Caco-2 (cell line): ENCODE measurements around the gene VPS51. TPM values are rescaled to one million over a fixed set of nuclear protein-coding genes. Genes with fewer than 3 reads are reported as not detected.

Experiments used
- BruUV-seq: library from RNA; stranded (reverse); fragments of 400-500 nt; replicated peaks from 2 replicates; lab custom pipeline; 2021; lab: Mats Ljungman, UMichigan
- CTCF ChIA-PET: fragments of 300-600 bp; sonication (Branson Sonifier 250); formaldehyde crosslinking; loops from one replicate; lab custom pipeline; 2022; ENCODE audit warnings: antibody characterized with exemption; lab: Charles Lee
- POLR2A ChIA-PET: fragments of 300-600 bp; sonication (Branson Sonifier 250); formaldehyde crosslinking; loops from one replicate; lab custom pipeline; 2022; ENCODE audit warnings: antibody characterized with exemption; lab: Charles Lee
- DNase-seq, 2 experiments: peaks; one replicate each; pipeline versions ENCODE4 v3.0.0 to v3.0.0-alpha.2; 2020 to 2022
- H3K27me3 ChIP-seq: replicated peaks from 2 replicates; pipeline ENCODE4 v1.6.0; 2011; ENCODE audit warnings: low read length; ENCODE audit not compliant: control insufficient read depth, insufficient read depth
- H3K36me3 ChIP-seq: 2 replicates; pipeline ENCODE4 v1.5.1; 2011; ENCODE audit warnings: low read length; ENCODE audit not compliant: control insufficient read depth, insufficient read depth
- H3K4me1 ChIP-seq: fragments of 250-450 bp; sonication (Bioruptor Pico); 2 replicates; pipeline ENCODE4 v1.5.1; 2020; ENCODE audit warnings: mild to moderate bottlenecking
- H3K4me3 ChIP-seq: 2 replicates; pipeline ENCODE4 v1.5.1; 2011; ENCODE audit warnings: low read depth, mild to moderate bottlenecking, control low read depth, low read length
- H3K9me3 ChIP-seq: fragments of 250-450 bp; sonication (Bioruptor Pico); 2 replicates; pipeline ENCODE4 v1.5.1; 2020; ENCODE audit warnings: mild to moderate bottlenecking, moderate library complexity
- H3K27ac Mint-ChIP-seq: one replicate; pipeline ENCODE4 v1.8.0; 2022; ENCODE audit warnings: mixed read lengths; ENCODE audit not compliant: unreplicated experiment
- H3K27me3 Mint-ChIP-seq: one replicate; pipeline ENCODE4 v1.8.0; 2022; ENCODE audit warnings: mixed read lengths; ENCODE audit not compliant: insufficient read depth, unreplicated experiment
- H3K36me3 Mint-ChIP-seq: one replicate; pipeline ENCODE4 v1.8.0; 2022; ENCODE audit warnings: mild to moderate bottlenecking, mixed read lengths; ENCODE audit not compliant: insufficient read depth, unreplicated experiment
- H3K4me1 Mint-ChIP-seq: one replicate; pipeline ENCODE4 v1.8.0; 2022; ENCODE audit warnings: low read depth, mixed read lengths; ENCODE audit not compliant: unreplicated experiment
- H3K4me3 Mint-ChIP-seq: one replicate; pipeline ENCODE4 v1.8.0; 2022; ENCODE audit warnings: mild to moderate bottlenecking, moderate library complexity, mixed read lengths; ENCODE audit not compliant: unreplicated experiment
- H3K9me3 Mint-ChIP-seq: one replicate; pipeline ENCODE4 v1.8.0; 2022; ENCODE audit warnings: mixed read lengths; ENCODE audit not compliant: unreplicated experiment
- intact Hi-C: fragments of 100-400 bp; cut with micrococcal nuclease; formaldehyde crosslinking; loops from one replicate; pipeline ENCODE4 v1.10.0; 2022; ENCODE audit not compliant: unreplicated experiment
- total RNA-seq: library from RNA; stranded (reverse); gene quantifications from 2 replicates; pipeline ENCODE4 v1.2.3, GENCODE V29; 2022
- TF ChIP-seq, protein P1 (sequence below), 2 experiments: fragments of 200-600 bp in 1 of 2; IDR thresholded peaks; 1 replicate in 1 of 2; 2 replicates in 1 of 2; pipeline versions ENCODE4 v1.5.1 to v1.8.0; 2011 to 2022; ENCODE audit warnings: antibody characterized with exemption in 1 of 2, control low read depth in 1 of 2, inconsistent platforms in 1 of 2, low read depth in 1 of 2, low read length in 1 of 2, mild to moderate bottlenecking in 1 of 2, moderate library complexity in 1 of 2; ENCODE audit not compliant: insufficient read depth in 1 of 2, severe bottlenecking in 1 of 2, unreplicated experiment in 1 of 2

VPS51 gene
- total RNA-seq, 1 experiment from 2014 or later: 158 TPM

DNA sequence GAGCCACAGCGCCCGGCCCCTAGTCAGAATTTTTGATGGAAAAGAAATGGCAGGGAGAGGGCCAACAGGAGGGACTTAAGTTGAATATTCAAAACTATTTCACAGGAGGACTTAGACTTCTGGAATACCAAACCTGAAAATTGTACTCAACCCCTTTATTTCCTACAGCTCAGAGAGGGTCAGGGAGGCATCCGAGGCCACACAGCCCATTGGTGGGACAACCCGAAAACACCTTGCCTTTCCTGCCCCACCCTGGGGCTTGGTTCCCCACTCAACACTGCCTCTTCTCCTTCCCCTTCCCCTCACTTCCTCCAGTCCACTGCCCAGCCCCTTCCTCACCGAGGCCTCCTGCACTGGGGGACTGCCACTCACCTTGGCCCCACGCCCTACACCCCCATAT is 39.0 kb upstream of the VPS51 start:
- H3K4me3 ChIP-seq: no peak overlapping the region
- ChIA-PET CTCF (interaction anchor here (0.7 kb wide), 1 partner anchor 169 kb away, joined by 6 read pairs; no protein-coding TSS in a partner anchor), POLR2A (no interaction called here)
- H3K4me1 ChIP-seq: no peaks in the 10 kb centered on the region
- Mint-ChIP-seq H3K4me3 (no peak overlapping the region), H3K27ac (no peak overlapping the region), H3K4me1 (no peaks in the 10 kb centered on the region), H3K9me3 (no peaks in the 10 kb centered on the region), H3K36me3 (peaks cover 4% of the 10 kb centered on the region), H3K27me3 (peaks cover 3% of the 10 kb centered on the region)
- no peaks in the 10 kb centered on the region for H3K9me3 ChIP-seq
- no TSS peak for BruUV-seq
- no peak for DNase-seq
- TF ChIP-seq, protein P1, sequence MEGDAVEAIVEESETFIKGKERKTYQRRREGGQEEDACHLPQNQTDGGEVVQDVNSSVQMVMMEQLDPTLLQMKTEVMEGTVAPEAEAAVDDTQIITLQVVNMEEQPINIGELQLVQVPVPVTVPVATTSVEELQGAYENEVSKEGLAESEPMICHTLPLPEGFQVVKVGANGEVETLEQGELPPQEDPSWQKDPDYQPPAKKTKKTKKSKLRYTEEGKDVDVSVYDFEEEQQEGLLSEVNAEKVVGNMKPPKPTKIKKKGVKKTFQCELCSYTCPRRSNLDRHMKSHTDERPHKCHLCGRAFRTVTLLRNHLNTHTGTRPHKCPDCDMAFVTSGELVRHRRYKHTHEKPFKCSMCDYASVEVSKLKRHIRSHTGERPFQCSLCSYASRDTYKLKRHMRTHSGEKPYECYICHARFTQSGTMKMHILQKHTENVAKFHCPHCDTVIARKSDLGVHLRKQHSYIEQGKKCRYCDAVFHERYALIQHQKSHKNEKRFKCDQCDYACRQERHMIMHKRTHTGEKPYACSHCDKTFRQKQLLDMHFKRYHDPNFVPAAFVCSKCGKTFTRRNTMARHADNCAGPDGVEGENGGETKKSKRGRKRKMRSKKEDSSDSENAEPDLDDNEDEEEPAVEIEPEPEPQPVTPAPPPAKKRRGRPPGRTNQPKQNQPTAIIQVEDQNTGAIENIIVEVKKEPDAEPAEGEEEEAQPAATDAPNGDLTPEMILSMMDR (IDR thresholded peaks at IDR 0.05; ENCODE audit: insufficient read depth in 1 of 2, low read depth in 1 of 2, low read length in 1 of 2, severe bottlenecking in 1 of 2, unreplicated experiment in 1 of 2): no peak
- no peaks in the 10 kb centered on the region for H3K36me3 ChIP-seq
- intact Hi-C loops: no loop called here
- H3K27me3 ChIP-seq: no peaks in the 10 kb centered on the region

- intact Hi-C loops: no loop called here
- no peaks in the 10 kb centered on the region for H3K36me3 ChIP-seq
- Mint-ChIP-seq H3K27ac (no peak overlapping the region), H3K27me3 (peaks cover 3% of the 10 kb centered on the region), H3K9me3 (no peaks in the 10 kb centered on the region), H3K36me3 (peaks cover 1% of the 10 kb centered on the region), H3K4me1 (no peaks in the 10 kb centered on the region), H3K4me3 (no peak overlapping the region)
- ChIA-PET CTCF (no interaction called here), POLR2A (no interaction called here)
- DNase-seq: no peak
- no peaks in the 10 kb centered on the region for H3K27me3 ChIP-seq
- TF ChIP-seq, protein P1 (IDR thresholded peaks at IDR 0.05; ENCODE audit: insufficient read depth in 1 of 2, low read depth in 1 of 2, low read length in 1 of 2, severe bottlenecking in 1 of 2, unreplicated experiment in 1 of 2): no peak
- H3K4me1 ChIP-seq: no peaks in the 10 kb centered on the region
- H3K4me3 ChIP-seq: no peak overlapping the region
- H3K9me3 ChIP-seq: no peaks in the 10 kb centered on the region
- no TSS peak for BruUV-seq
Observed at GRCh38 chr11:65057526-65057925, 38.5 kb upstream of the VPS51 start.

GRCh38 chr11:65058012-65058411 is 38.0 kb upstream of the VPS51 start:
- Histone ChIP-seq H3K4me1 (no peaks in the 10 kb centered on the region), H3K4me3 (no peak overlapping the region), H3K9me3 (no peaks in the 10 kb centered on the region), H3K27me3 (no peaks in the 10 kb centered on the region), H3K36me3 (no peaks in the 10 kb centered on the region)
- Mint-ChIP-seq H3K4me3 (no peak overlapping the region), H3K9me3 (no peaks in the 10 kb centered on the region), H3K4me1 (no peaks in the 10 kb centered on the region), H3K36me3 (no peaks in the 10 kb centered on the region), H3K27ac (no peak overlapping the region), H3K27me3 (peaks cover 3% of the 10 kb centered on the region)
- TF ChIP-seq, protein P1 (IDR thresholded peaks at IDR 0.05; ENCODE audit: insufficient read depth in 1 of 2, low read depth in 1 of 2, low read length in 1 of 2, severe bottlenecking in 1 of 2, unreplicated experiment in 1 of 2): no peak
- POLR2A ChIA-PET: no interaction called here
- no peak for DNase-seq
- BruUV-seq: no TSS peak
- CTCF ChIA-PET: no interaction called here
- intact Hi-C loops: no loop called here
